Cardiac muscle cell (in vitro differentiated cells and primary cell): ENCODE results near the gene ANKLE1. TPM values are rescaled to one million over a fixed set of nuclear protein-coding genes. Genes with fewer than 3 reads are reported as not detected.

Source experiments
- DNase-seq, 2 donors: peaks; one replicate each; pipeline versions ENCODE4 v3.0.0 to v3.0.0-alpha.2; 2010 to 2017; ENCODE audit warnings: low read depth in 1 of 2, low spot score in 1 of 2
- H3K27ac ChIP-seq: fragments of 200-600 bp; sonication (generic); 2 replicates; pipeline ENCODE4 v1.5.1; 2016
- H3K27me3 ChIP-seq: fragments of 200-600 bp; sonication (generic); 2 replicates; pipeline ENCODE4 v1.6.0; 2016; ENCODE audit warnings: control low read depth
- H3K36me3 ChIP-seq: fragments of 200-600 bp; sonication (generic); 2 replicates; pipeline ENCODE4 v1.5.1; 2016; ENCODE audit warnings: control low read depth
- H3K4me1 ChIP-seq: fragments of 200-600 bp; sonication (generic); 2 replicates; pipeline ENCODE4 v1.8.1; 2017; ENCODE audit warnings: low read depth, mild to moderate bottlenecking, mixed run types
- H3K4me3 ChIP-seq: fragments of 200-600 bp; sonication (generic); 2 replicates; pipeline ENCODE4 v1.5.1; 2016; ENCODE audit warnings: mild to moderate bottlenecking
- H3K9me3 ChIP-seq: fragments of 200-600 bp; sonication (generic); 2 replicates; pipeline ENCODE4 v1.5.1; 2017; ENCODE audit warnings: low read depth, mild to moderate bottlenecking, control low read depth
- CTCF ChIP-seq: IDR thresholded peaks from 2 replicates; pipeline ENCODE4 v1.5.1; 2012; ENCODE audit warnings: low read depth, mild to moderate bottlenecking, low read length
- polyA plus RNA-seq: library from polyadenylated mRNA; unstranded; fragments of >200 nt; fragmentation: Nextera tagmentation; extraction: Ambion mirVana; gene quantifications from 2 replicates; pipeline ENCODE4 v1.2.1, GENCODE V29; 2016
- total RNA-seq: library from RNA; depleted of rRNA; stranded (reverse); fragments of >200 nt; gene quantifications from 2 replicates; pipeline ENCODE4 v1.2.3, GENCODE V29; 2016

The ANKLE1 gene
- total and polyA plus RNA-seq, 2 experiments from 2014 or later = 1.1 to 5.7 TPM

GRCh38 chr19:17314007-17314593 is 32.4 kb downstream of the ANKLE1 start:
- no peak for DNase-seq
- no peaks in the 10 kb centered on the region for H3K27me3 ChIP-seq
- H3K9me3 ChIP-seq = no peaks in the 10 kb centered on the region
- no peak overlapping the region for H3K27ac ChIP-seq
- H3K4me3 ChIP-seq = no peak overlapping the region
- H3K36me3 ChIP-seq = peaks cover 9% of the 10 kb centered on the region
- H3K4me1 ChIP-seq = peaks cover 5% of the 10 kb centered on the region
- TF ChIP-seq CTCF = no peak

DNA sequence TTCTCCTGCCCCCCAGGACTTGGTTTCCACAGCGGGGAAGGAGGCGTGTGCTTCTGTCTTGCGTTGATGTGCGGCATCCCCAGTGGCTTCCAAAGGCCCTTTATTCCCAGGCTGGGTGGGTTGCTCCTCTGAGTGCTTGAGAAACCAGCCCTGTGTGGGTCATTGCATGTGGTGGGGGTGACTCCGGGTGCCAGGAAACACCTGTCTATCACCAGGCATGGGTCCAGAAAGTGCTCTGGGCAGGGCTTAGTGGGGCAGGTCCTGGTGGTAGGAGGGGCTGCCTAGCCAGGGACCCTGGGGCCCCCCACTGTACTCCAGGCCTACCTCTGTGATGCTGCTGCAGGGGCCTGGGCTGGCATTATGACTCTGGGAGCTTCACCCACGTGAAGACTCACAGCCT is 37.3 kb downstream of the ANKLE1 start:
- Histone ChIP-seq H3K4me3 (no peak overlapping the region), H3K4me1 (no peaks in the 10 kb centered on the region), H3K27ac (no peak overlapping the region), H3K9me3 (no peaks in the 10 kb centered on the region), H3K36me3 (peaks cover 15% of the 10 kb centered on the region), H3K27me3 (no peaks in the 10 kb centered on the region)
- TF ChIP-seq CTCF = no peak
- DNase-seq = no peak

GRCh38 chr19:17319473-17320238 is 38.0 kb downstream of the ANKLE1 start:
- H3K9me3 ChIP-seq = no peaks in the 10 kb centered on the region
- no peak overlapping the region for H3K4me3 ChIP-seq
- no peaks in the 10 kb centered on the region for H3K4me1 ChIP-seq
- TF ChIP-seq CTCF = no peak
- no peak for DNase-seq
- peaks cover 10% of the 10 kb centered on the region for H3K36me3 ChIP-seq
- no peaks in the 10 kb centered on the region for H3K27me3 ChIP-seq
- no peak overlapping the region for H3K27ac ChIP-seq

DNA sequence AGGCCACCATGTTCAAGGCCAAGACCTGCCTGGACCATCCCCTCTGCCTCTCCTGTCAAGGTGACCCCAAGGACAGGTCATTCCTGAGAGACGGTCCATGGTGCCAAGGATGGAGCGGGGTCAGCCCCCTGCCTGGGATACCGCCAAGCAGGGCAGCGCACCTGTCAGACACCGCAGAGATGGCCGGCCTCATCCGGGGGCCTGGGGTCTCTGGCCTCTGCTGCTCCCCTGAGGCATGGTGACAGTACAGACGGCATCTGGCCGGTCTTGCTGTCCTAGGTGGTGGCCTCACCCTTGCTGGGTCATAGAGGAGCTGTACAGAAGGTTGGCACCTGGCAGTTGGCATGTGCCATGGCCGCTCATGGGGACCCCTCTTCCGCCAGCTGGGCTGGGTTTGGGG is 38.7 kb downstream of the ANKLE1 start:
- H3K27ac ChIP-seq = no peak overlapping the region
- H3K4me3 ChIP-seq = no peak overlapping the region
- H3K4me1 ChIP-seq = no peaks in the 10 kb centered on the region
- H3K9me3 ChIP-seq = no peaks in the 10 kb centered on the region
- no peaks in the 10 kb centered on the region for H3K27me3 ChIP-seq
- TF ChIP-seq CTCF = no peak
- H3K36me3 ChIP-seq = peaks cover 8% of the 10 kb centered on the region
- no peak for DNase-seq

DNA sequence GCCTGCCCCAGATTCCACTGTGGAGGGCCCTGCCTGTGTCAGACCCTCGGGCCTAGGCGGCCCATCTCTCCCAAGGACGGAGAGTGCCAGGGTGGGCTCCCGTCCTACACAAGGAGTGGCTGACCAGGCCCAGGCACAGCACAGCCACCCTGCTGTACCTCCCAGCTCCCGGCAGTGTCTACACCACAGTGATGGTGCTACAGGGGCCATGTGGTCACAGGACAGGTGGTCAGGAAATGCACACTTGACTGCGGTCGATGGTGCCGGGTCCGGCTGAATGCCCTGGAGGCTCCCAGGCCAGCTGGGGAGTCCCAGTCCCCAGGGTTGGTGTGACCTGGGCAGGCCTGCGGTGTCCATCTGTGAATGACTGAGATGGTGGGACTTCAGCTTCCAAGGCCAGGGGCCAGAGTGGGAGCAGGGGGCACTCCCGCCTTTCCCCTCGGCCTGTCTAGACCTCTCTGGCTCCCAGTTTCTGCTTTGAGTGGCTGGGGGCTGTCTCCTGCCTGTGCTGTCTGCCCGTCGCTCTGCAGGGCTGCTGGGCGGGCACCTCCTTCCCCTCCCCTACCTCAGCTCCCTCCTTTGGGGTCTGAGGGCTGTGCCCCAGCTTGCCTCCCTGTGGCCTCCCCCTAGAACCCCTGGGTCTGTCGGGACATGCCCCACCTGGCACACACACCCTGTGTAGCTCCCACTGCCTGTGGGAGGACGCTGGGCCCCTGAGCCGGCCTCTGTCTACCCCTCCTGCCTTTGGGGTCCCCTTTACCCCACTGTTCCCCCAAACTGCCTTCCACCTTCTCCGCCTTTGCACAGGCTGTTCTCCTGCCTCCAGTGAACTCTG is 40.2 kb downstream of the ANKLE1 start:
- Histone ChIP-seq H3K4me3 (no peak overlapping the region), H3K4me1 (no peaks in the 10 kb centered on the region), H3K9me3 (no peaks in the 10 kb centered on the region), H3K27ac (no peak overlapping the region), H3K27me3 (no peaks in the 10 kb centered on the region), H3K36me3 (peaks cover 8% of the 10 kb centered on the region)
- DNase-seq = no peak
- TF ChIP-seq CTCF = no peak
